ENCODE data around the gene OR5K1.

GRCh38 chr3:98457543-98457942 lies 5.5 kb upstream of the OR5K1 start:
- TF ChIP-seq CTCF (IDR thresholded peaks at IDR 0.05) (no peak), POLR2AphosphoS5 (IDR thresholded peaks at IDR 0.05) (no peak), POLR2A (IDR thresholded peaks at IDR 0.05) (no peak), EP300 (IDR thresholded peaks at IDR 0.05; ENCODE audit: low read depth) (no peak)
